NB4 (cell line): Measurements from ENCODE around the gene TBCA.

Source experiments
- CTCF ChIP-seq: IDR thresholded peaks from one replicate; pipeline ENCODE4 v1.5.1; 2012; ENCODE audit warnings: low read depth, low read length
- MAX ChIP-seq: IDR thresholded peaks from 2 replicates; pipeline ENCODE4 v1.6.1; 2011; ENCODE audit warnings: low read depth, low read length
- POLR2A ChIP-seq: IDR thresholded peaks from 2 replicates; pipeline ENCODE4 v1.6.1; 2011; ENCODE audit warnings: mild to moderate bottlenecking; ENCODE audit not compliant: insufficient read length; ENCODE audit errors: extremely low read depth

- no peak for TF ChIP-seq POLR2A
- no peak for TF ChIP-seq CTCF
- TF ChIP-seq MAX = no peak
These were observed 541 bp upstream of the TBCA start for GRCh38 chr5:77776554-77777206.
